MG63 (cell line): ENCODE measurements around the gene PNKP. TPM values are rescaled to one million over a fixed set of nuclear protein-coding genes. Genes with fewer than 3 reads are reported as not detected.

Experiments
- DNase-seq: peaks from one replicate; pipeline ENCODE4 v3.0.0-alpha.2; 2020
- H3K27me3 ChIP-seq: fragments of 250-450 bp; sonication (Bioruptor Pico); 2 replicates; pipeline ENCODE4 v1.5.1; 2020; ENCODE audit warnings: mild to moderate bottlenecking, moderate library complexity
- H3K36me3 ChIP-seq: fragments of 250-450 bp; sonication (Bioruptor Pico); 2 replicates; pipeline ENCODE4 v1.5.1; 2020; ENCODE audit warnings: mild to moderate bottlenecking, moderate library complexity
- H3K4me3 ChIP-seq: fragments of 250-450 bp; sonication (Bioruptor Pico); 2 replicates; pipeline ENCODE4 v1.5.1; 2020; ENCODE audit warnings: mild to moderate bottlenecking, moderate library complexity
- H3K9me3 ChIP-seq: fragments of 250-450 bp; sonication (Bioruptor Pico); 2 replicates; pipeline ENCODE4 v1.5.1; 2020; ENCODE audit warnings: mild to moderate bottlenecking, moderate library complexity
- total RNA-seq: library from RNA; depleted of rRNA; stranded (reverse); fragments of >200 nt; shearing (Covaris generic); gene quantifications from 2 replicates; pipeline ENCODE4 v1.2.3, GENCODE V29; 2014; ENCODE audit warnings: low replicate concordance

Gene PNKP
- total RNA-seq, 1 experiment from 2014 or later = 46.4 TPM

DNA sequence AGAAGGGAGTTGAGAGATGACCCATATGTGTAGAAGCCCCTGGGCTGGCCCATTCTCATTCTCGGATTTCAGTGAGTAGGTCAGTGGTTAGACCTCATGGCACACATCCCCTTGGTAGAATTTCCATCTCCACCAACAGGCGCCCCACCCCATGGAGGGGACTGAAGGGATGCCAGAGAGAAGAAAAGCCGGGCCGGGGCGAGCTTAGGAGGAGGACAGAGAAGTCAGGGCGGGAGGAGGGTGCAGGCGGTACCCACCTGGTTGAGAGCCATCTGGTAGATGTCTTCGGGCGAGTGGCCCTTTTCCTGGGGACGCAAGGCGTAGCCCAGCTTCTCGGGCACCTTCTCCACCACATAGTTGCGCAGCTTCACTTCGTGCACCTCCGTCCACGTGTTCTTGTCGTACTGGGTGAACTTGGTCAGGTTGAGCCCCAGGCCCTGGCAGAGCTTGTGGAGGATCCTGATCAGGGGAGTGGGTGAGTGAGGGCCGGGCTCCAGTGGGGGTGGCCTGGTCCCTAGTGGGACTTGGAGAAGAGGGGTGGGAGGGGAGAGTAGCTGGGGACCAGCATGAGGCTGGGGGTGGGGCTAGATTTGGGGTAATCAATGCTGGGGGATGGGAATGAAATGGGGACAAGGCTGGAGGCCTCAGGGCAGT, 26.8 kb upstream of the PNKP start:
- Histone ChIP-seq H3K9me3 (no peaks in the 10 kb centered on the region), H3K4me3 (no peak overlapping the region), H3K36me3 (no peaks in the 10 kb centered on the region), H3K27me3 (no peaks in the 10 kb centered on the region)
- no peak for DNase-seq

DNA sequence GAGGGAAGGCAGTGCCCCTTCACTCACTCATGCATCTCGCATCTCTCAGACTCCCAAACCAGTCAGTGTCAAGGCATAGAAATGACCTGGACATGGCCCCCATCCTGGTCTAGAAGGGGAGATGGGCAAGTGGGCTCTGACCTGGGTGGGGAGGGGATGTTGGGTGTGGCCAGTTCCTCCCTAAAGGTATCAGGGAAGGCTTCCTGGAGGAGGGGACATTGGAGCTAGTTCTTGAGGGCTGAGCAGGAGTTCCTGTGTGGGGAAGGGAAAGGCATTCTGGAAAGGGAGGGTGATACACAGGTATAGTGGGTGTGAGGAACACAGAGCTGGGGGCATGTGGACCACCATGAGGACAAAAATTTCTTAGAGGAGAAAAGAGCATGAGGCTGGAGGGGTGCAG, 25.3 kb upstream of the PNKP start:
- Histone ChIP-seq H3K27me3 (no peaks in the 10 kb centered on the region), H3K36me3 (no peaks in the 10 kb centered on the region), H3K9me3 (no peaks in the 10 kb centered on the region), H3K4me3 (no peak overlapping the region)
- DNase-seq = no peak

GRCh38 chr19:49891393-49891792, 24.0 kb upstream of the PNKP start:
- Histone ChIP-seq H3K9me3 (no peaks in the 10 kb centered on the region), H3K4me3 (no peak overlapping the region), H3K36me3 (no peaks in the 10 kb centered on the region), H3K27me3 (no peaks in the 10 kb centered on the region)
- no peak for DNase-seq

DNA sequence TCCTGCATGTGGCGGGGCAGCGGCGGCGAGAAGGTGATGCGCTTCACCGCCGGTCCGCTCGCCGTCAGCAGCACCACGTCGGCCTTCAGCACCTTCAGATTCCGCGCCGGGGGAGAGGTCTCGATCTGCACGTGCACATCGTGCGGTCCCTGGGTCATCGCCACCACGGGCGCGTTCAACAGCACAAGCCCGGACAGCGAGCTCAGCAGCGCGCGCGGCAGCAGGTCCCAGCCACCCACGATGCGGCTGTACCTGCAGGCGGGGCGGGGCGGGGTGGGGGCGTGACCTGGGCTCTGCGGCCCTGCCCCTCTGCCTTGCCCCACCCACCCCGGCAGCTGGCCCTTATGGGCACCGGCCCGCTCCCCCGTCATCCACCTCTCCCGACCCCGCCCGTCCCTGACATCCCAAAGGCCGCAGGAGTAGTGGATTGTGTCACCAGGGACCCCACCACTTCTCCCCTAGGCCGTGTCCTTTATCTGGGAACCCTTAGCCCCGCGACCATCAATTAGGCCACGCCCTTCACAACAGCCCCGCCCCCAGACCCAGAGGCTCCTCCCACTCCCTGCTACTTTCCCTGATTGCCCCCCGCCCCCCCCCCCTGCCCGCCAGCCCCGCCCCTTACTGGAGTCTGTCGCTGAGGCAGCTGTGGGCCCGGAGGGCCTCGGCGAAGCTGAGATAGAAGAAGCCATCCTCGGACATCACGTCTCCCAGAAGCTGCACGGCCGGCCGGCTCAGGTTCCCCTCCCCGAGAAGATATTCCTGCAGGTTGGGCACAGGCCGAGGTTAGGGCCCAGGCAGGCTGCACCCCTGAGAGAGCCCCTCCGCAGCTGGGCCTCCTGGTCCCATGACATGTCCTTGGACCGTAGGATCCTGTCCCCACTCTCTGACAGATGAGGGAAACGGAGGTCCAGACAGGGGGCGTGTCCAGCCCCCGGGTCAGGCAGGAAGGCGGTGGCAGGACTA, 23.3 kb upstream of the PNKP start:
- Histone ChIP-seq H3K9me3 (no peaks in the 10 kb centered on the region), H3K4me3 (no peak overlapping the region), H3K36me3 (no peaks in the 10 kb centered on the region), H3K27me3 (no peaks in the 10 kb centered on the region)
- no peak for DNase-seq

GRCh38 chr19:49889687-49890348, 22.4 kb upstream of the PNKP start:
- Histone ChIP-seq H3K9me3 (no peaks in the 10 kb centered on the region), H3K4me3 (no peak overlapping the region), H3K36me3 (peaks cover 3% of the 10 kb centered on the region), H3K27me3 (no peaks in the 10 kb centered on the region)
- no peak for DNase-seq

DNA sequence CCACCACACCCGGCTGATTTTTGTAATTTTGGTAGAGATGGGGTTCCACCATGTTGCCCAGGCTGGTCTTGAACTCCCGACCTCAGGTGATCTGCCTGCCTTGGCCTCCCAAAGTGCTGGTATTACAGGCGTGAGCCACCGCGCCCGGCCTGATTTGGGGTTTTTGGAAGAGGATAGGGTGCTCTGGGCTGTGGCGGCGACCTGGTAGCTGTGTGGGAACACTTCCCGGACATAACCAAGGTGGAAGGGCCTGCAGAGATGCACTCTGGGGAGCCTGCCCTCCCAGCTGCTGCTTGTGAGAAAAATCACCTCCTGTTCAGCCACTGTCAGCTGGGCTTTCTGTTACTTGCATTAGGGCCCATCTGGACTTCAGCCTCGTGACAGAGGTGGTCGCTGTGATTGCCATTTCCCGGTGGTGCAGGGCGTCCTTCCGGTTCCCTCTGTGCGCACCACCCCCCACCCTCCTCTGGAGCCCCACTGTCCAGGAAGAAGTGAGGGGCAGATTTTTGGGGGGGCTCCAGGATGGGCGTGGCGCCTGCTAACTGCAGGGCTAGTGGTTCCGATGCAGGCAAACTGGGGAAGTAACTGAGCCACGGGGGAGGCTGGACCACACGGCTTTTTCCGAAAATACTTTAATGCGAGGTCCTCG, 21.8 kb upstream of the PNKP start:
- H3K36me3 ChIP-seq = peaks cover 10% of the 10 kb centered on the region
- no peak overlapping the region for H3K4me3 ChIP-seq
- H3K27me3 ChIP-seq = no peaks in the 10 kb centered on the region
- no peaks in the 10 kb centered on the region for H3K9me3 ChIP-seq
- no peak for DNase-seq

DNA sequence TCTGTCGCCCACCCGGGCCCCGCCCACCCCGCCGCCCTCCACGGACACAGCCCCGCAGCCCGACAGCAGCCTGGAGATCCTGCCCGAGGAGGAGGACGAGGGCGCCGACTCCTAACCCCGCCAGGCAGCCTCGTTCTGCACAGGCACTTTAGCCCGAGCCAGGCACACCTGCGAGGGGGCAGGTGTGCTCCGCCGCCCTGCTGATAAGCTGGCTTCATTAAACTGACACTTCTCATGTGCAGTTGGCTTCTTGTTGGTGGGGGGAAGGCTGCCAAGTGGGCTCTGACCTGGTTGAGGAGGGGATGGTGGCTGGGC, 21.1 kb upstream of the PNKP start:
- Histone ChIP-seq H3K4me3 (no peak overlapping the region), H3K9me3 (no peaks in the 10 kb centered on the region), H3K27me3 (no peaks in the 10 kb centered on the region), H3K36me3 (peaks cover 14% of the 10 kb centered on the region)
- no peak for DNase-seq

- no peak for DNase-seq
- Histone ChIP-seq H3K4me3 (no peak overlapping the region), H3K9me3 (no peaks in the 10 kb centered on the region), H3K36me3 (peaks cover 20% of the 10 kb centered on the region), H3K27me3 (no peaks in the 10 kb centered on the region)
Observed at GRCh38 chr19:49887665-49888509, 20.5 kb upstream of the PNKP start.

DNA sequence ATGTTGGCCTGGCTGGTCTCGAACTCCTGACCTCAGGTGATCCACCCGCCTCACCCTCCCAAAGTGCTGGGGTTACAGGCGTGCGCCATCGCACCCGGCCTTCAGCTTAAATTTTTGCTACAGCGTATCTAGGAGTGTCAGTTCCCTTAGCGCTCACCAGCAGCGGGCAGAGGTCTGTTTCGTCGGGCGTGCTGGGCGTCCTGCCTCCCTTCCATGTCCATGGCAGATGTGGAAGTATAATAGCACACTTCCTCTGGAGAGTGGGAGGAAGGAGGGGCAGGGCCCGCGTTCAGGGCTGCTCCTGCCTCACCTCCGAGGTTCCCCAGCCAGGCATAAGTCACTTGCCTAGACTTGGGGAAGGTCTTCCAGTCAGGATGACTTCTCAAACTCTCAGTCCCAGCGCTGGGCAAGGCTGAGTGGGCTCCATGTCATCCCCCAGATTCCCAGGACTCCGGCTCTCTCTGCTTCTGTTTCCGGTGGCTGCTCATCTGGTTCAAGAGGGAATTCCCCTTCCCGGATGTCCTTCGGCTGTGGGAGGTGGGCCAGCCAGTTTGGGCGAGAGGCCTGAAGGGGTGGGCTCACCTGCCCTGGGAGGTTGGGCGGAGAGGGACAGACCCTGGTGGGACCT, 19.8 kb upstream of the PNKP start:
- Histone ChIP-seq H3K36me3 (peaks cover 27% of the 10 kb centered on the region), H3K9me3 (no peaks in the 10 kb centered on the region), H3K4me3 (no peak overlapping the region), H3K27me3 (no peaks in the 10 kb centered on the region)
- no peak for DNase-seq

DNA sequence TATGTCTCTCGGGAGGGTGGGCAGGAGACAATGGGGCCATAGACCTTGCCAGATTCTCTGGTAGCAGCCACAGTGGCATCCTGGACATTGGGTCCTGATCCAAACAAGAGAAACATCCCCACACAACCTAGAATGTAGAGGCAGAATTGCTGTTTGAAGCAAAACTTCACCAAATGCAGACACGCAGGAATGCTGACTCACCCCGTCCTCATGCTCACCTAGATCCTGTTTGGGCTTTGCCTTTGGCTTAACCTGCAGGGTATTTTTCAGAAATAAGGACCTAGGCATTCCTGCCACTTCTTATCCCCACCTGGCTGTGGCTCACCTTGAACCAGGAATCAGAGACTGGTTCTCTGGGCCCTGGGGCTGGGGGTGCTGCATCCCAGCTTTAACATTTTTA, 17.4 kb upstream of the PNKP start:
- no peak for DNase-seq
- Histone ChIP-seq H3K4me3 (no peak overlapping the region), H3K36me3 (peaks cover 51% of the 10 kb centered on the region), H3K27me3 (no peaks in the 10 kb centered on the region), H3K9me3 (no peaks in the 10 kb centered on the region)

GRCh38 chr19:49884109-49884508, 16.7 kb upstream of the PNKP start:
- DNase-seq = no peak
- Histone ChIP-seq H3K36me3 (peaks cover 56% of the 10 kb centered on the region), H3K27me3 (no peaks in the 10 kb centered on the region), H3K9me3 (no peaks in the 10 kb centered on the region), H3K4me3 (no peak overlapping the region)

- no peak for DNase-seq
- no peaks in the 10 kb centered on the region for H3K9me3 ChIP-seq
- no peaks in the 10 kb centered on the region for H3K27me3 ChIP-seq
- H3K36me3 ChIP-seq = peaks cover 64% of the 10 kb centered on the region
- no peak overlapping the region for H3K4me3 ChIP-seq
Observed at GRCh38 chr19:49883094-49883493, 15.7 kb upstream of the PNKP start.

DNA sequence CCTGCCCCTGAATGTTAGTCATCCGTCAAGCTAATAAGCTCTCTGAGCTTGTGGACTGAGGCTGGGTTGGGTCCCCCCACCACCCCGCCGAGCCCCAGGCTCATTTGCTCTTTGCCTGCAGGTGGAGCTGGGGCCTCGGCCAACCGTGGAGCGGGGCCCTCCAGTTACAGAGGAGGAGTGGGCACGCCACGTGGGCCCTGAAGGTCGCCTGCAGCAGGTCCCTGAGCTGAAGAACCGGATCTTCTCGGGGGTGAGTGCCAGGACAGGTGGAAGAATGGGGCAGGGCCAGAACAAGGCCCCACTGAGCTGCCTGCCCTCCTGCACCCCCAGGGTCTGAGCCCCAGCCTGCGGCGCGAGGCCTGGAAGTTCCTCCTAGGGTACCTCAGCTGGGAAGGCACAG, 15.3 kb upstream of the PNKP start:
- DNase-seq = no peak
- no peaks in the 10 kb centered on the region for H3K27me3 ChIP-seq
- H3K9me3 ChIP-seq = no peaks in the 10 kb centered on the region
- H3K36me3 ChIP-seq = peaks cover 64% of the 10 kb centered on the region
- no peak overlapping the region for H3K4me3 ChIP-seq

GRCh38 chr19:49881672-49882394, 14.5 kb upstream of the PNKP start:
- no peaks in the 10 kb centered on the region for H3K27me3 ChIP-seq
- peaks cover 64% of the 10 kb centered on the region for H3K36me3 ChIP-seq
- H3K9me3 ChIP-seq = no peaks in the 10 kb centered on the region
- H3K4me3 ChIP-seq = no peak overlapping the region
- no peak for DNase-seq

DNA sequence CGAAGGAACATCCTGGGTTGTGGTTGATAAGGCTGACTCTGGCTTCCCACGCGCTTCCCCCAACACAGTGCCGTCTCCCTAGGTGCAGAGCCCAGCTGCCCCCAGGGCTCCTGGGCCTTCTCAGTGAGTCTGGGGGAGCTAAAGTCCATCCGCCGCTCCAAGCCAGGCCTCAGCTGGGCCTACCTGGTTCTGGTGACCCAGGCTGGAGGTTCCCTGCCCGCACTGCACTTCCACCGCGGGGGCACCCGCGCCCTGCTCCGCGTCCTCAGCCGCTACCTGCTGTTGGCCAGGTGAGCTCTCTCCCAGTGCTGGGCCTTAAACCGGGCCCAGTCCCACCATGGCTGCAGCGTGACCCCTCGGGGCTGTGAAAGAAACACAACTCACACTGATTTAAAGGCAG, 13.8 kb upstream of the PNKP start:
- H3K27me3 ChIP-seq = no peaks in the 10 kb centered on the region
- no peak overlapping the region for H3K4me3 ChIP-seq
- no peak for DNase-seq
- no peaks in the 10 kb centered on the region for H3K9me3 ChIP-seq
- H3K36me3 ChIP-seq = peaks cover 66% of the 10 kb centered on the region
